ENCODE measurements around the gene KIF5C. TPM values are rescaled to one million over a fixed set of nuclear protein-coding genes. Genes with fewer than 3 reads are reported as not detected.

Gene KIF5C
- total RNA-seq, 1 donor from 2014 or later = 63.3 TPM

- Mint-ChIP-seq H3K27ac (ENCODE audit: unreplicated experiment) (no peak overlapping the region), H3K27me3 (ENCODE audit: low read depth) (no peaks in the 10 kb centered on the region)
Observed at GRCh38 chr2:149062531-149062930, 187.5 kb downstream of the KIF5C start.

GRCh38 chr2:149063177-149063576 is 188.2 kb downstream of the KIF5C start:
- no peaks in the 10 kb centered on the region for H3K36me3 Mint-ChIP-seq (ENCODE audit: low read depth)
- H3K27ac Mint-ChIP-seq (ENCODE audit: unreplicated experiment) = no peak overlapping the region
- no peak for DNase-seq (ENCODE audit: low read depth, low spot score)
- peaks cover 3% of the 10 kb centered on the region for H3K9me3 Mint-ChIP-seq
- TF ChIP-seq CTCF (conservative IDR thresholded peaks at IDR 0.05) = no peak
- no peak overlapping the region for H3K4me3 Mint-ChIP-seq
- no peaks in the 10 kb centered on the region for H3K27me3 Mint-ChIP-seq (ENCODE audit: low read depth)
- no peaks in the 10 kb centered on the region for H3K4me1 Mint-ChIP-seq

More at GRCh38 chr2:149062531-149062930, 187.5 kb downstream of the KIF5C start:
- TF ChIP-seq CTCF (conservative IDR thresholded peaks at IDR 0.05) = no peak
- DNase-seq (ENCODE audit: low read depth, low spot score) = no peak
- H3K36me3 Mint-ChIP-seq (ENCODE audit: low read depth) = no peaks in the 10 kb centered on the region
- H3K9me3 Mint-ChIP-seq = peaks cover 3% of the 10 kb centered on the region
- no peak overlapping the region for H3K4me3 Mint-ChIP-seq
- H3K4me1 Mint-ChIP-seq = no peaks in the 10 kb centered on the region

GRCh38 chr2:149064365-149064841 is 189.4 kb downstream of the KIF5C start:
- no peak overlapping the region for H3K27ac Mint-ChIP-seq (ENCODE audit: unreplicated experiment)
- H3K36me3 Mint-ChIP-seq (ENCODE audit: low read depth) = no peaks in the 10 kb centered on the region
- H3K4me3 Mint-ChIP-seq = no peak overlapping the region
- H3K4me1 Mint-ChIP-seq = no peaks in the 10 kb centered on the region
- no peak for TF ChIP-seq CTCF (conservative IDR thresholded peaks at IDR 0.05)
- DNase-seq (ENCODE audit: low read depth, low spot score) = no peak
- peaks cover 3% of the 10 kb centered on the region for H3K9me3 Mint-ChIP-seq
- H3K27me3 Mint-ChIP-seq (ENCODE audit: low read depth) = no peaks in the 10 kb centered on the region

GRCh38 chr2:149064856-149065630 is 190.0 kb downstream of the KIF5C start:
- Mint-ChIP-seq H3K27ac (ENCODE audit: unreplicated experiment) (no peak overlapping the region), H3K4me3 (no peak overlapping the region), H3K27me3 (ENCODE audit: low read depth) (no peaks in the 10 kb centered on the region), H3K9me3 (peaks cover 3% of the 10 kb centered on the region), H3K36me3 (ENCODE audit: low read depth) (no peaks in the 10 kb centered on the region), H3K4me1 (no peaks in the 10 kb centered on the region)
- no peak for DNase-seq (ENCODE audit: low read depth, low spot score)
- TF ChIP-seq CTCF (conservative IDR thresholded peaks at IDR 0.05) = no peak

- no peaks in the 10 kb centered on the region for H3K4me1 Mint-ChIP-seq
Observed at GRCh38 chr2:149068225-149068995, 193.4 kb downstream of the KIF5C start.

More at GRCh38 chr2:149068225-149068995, 193.4 kb downstream of the KIF5C start:
- no peak for DNase-seq (ENCODE audit: low read depth, low spot score)
- Mint-ChIP-seq H3K36me3 (ENCODE audit: low read depth) (no peaks in the 10 kb centered on the region), H3K4me3 (no peak overlapping the region), H3K9me3 (peaks cover 3% of the 10 kb centered on the region), H3K27ac (ENCODE audit: unreplicated experiment) (no peak overlapping the region), H3K27me3 (ENCODE audit: low read depth) (no peaks in the 10 kb centered on the region)
- TF ChIP-seq CTCF (conservative IDR thresholded peaks at IDR 0.05) = no peak

Measured in neural crest cell (in vitro differentiated cells).